K562 (cell line): ENCODE measurements around the gene PTH1R. TPM values are rescaled to one million over a fixed set of nuclear protein-coding genes. Genes with fewer than 3 reads are reported as not detected.
A peak's percentile ranks its signal among the peaks of the same experiment; 100 is the strongest.

Experiments used
- CBX3 ChIP-seq, 2 experiments: IDR thresholded peaks; 1 replicate in 1 of 2; 2 replicates in 1 of 2; pipeline ENCODE4 v1.6.1; 2012; ENCODE audit warnings: inconsistent platforms in 2 of 2, low read length in 2 of 2, borderline replicate concordance in 1 of 2, control low read depth in 1 of 2
- FOSL1 ChIP-seq: fragments of 200-800 bp; sonication (Bioruptor generic); conservative IDR thresholded peaks from 2 replicates; pipeline ENCODE4 v1.6.1; 2016; ENCODE audit warnings: missing genetic modification characterization, missing compliant biosample characterization
- JUND ChIP-seq, 2 experiments: IDR thresholded peaks; 2 replicates in 1 of 2; 3 replicates in 1 of 2; pipeline ENCODE4 v1.6.1; 2011; ENCODE audit warnings: borderline replicate concordance in 2 of 2, low read depth in 2 of 2, low read length in 2 of 2, improper control_type of control experiment in 1 of 2, missing biosample characterization in 1 of 2, missing genetic modification characterization in 1 of 2, missing genetic modification reagents in 1 of 2
- ZFP36 ChIP-seq: fragments of 150-350 bp; IDR thresholded peaks from 2 replicates; pipeline ENCODE4 v1.6.1; 2018; ENCODE audit warnings: low read length, low read depth; ENCODE audit not compliant: partially characterized antibody
- polyA plus RNA-seq, 8 experiments: library from polyadenylated mRNA; depleted of rRNA in 4 of 8; stranded (reverse) in 5 of 8; unstranded in 3 of 8; fragments of >200 nt; fragmentation: Nextera tagmentation in 2 of 8; fragmentation: Illumina TruSeq in 1 of 8; extraction: Ambion mirVana in 2 of 8; extraction: Trizol in 1 of 8; gene quantifications; 2 replicates each; pipeline versions ENCODE4 v1.2.1 to v1.2.3, GENCODE V29; 2011 to 2014; ENCODE audit warnings: inconsistent platforms in 1 of 8, missing spikeins in 1 of 8
- total RNA-seq, 7 experiments: library from RNA; depleted of rRNA in 6 of 7; stranded (reverse); fragments of >200 nt in 6 of 7; fragmentation: Illumina TruSeq in 2 of 7; extraction: Trizol in 2 of 7; gene quantifications; 2 replicates each; pipeline versions ENCODE4 v1.2.1 to v1.2.3, GENCODE V29; 2011 to 2021; ENCODE audit warnings: low replicate concordance in 1 of 7
- TF ChIP-seq, protein P1 (sequence below): IDR thresholded peaks from 2 replicates; pipeline ENCODE4 v1.6.1; 2011; ENCODE audit warnings: borderline replicate concordance, low read depth, mild to moderate bottlenecking, moderate library complexity, low read length; ENCODE audit not compliant: insufficient read depth, poor library complexity, severe bottlenecking
- TF ChIP-seq, protein P2 (sequence below), 2 experiments: fragments of 450-650 bp in 1 of 2; sonication (generic) in 1 of 2; formaldehyde crosslinking in 1 of 2; IDR thresholded peaks in 1 of 2; conservative IDR thresholded peaks in 1 of 2; 2 replicates each; pipeline versions ENCODE4 v1.6.1 to v1.8.1; 2016 to 2023; ENCODE audit warnings: mild to moderate bottlenecking in 2 of 2, moderate library complexity in 2 of 2, inconsistent platforms in 1 of 2, missing genetic modification reagents in 1 of 2
- TF ChIP-seq, protein P3 (sequence below): fragments of 250-450 bp; sonication (Bioruptor Pico); IDR thresholded peaks from 2 replicates; pipeline ENCODE4 v1.8.0; 2022; ENCODE audit warnings: inconsistent platforms

The PTH1R gene
- total and polyA plus RNA-seq, 9 of the 15 experiments (the other 6 are each of a cell fraction or from before 2014, with no cell fraction given): not detected

DNA sequence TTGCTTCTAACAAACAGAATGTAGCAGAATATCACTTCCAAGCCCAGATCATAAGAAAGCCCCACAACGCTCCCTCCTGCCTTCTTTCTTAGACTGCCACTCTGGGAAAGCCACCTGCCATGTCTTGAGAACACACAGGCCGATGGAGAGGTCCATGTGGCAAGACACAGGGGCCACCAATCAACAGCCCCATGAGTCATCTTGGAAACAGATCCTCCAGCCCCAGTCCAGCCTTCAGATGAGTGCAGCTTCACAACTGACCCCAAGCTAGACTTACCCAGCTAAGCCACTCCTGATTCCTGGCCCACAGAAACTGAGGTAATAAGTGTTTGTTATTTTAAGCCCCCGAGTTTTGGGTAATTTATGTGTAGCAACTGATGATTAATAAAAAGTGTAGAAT, 39.7 kb downstream of the PTH1R start (continued):
- TF ChIP-seq, protein P1, sequence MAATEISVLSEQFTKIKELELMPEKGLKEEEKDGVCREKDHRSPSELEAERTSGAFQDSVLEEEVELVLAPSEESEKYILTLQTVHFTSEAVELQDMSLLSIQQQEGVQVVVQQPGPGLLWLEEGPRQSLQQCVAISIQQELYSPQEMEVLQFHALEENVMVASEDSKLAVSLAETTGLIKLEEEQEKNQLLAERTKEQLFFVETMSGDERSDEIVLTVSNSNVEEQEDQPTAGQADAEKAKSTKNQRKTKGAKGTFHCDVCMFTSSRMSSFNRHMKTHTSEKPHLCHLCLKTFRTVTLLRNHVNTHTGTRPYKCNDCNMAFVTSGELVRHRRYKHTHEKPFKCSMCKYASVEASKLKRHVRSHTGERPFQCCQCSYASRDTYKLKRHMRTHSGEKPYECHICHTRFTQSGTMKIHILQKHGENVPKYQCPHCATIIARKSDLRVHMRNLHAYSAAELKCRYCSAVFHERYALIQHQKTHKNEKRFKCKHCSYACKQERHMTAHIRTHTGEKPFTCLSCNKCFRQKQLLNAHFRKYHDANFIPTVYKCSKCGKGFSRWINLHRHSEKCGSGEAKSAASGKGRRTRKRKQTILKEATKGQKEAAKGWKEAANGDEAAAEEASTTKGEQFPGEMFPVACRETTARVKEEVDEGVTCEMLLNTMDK: no peak
- TF ChIP-seq, protein P2, sequence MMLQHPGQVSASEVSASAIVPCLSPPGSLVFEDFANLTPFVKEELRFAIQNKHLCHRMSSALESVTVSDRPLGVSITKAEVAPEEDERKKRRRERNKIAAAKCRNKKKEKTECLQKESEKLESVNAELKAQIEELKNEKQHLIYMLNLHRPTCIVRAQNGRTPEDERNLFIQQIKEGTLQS (IDR thresholded peaks at IDR 0.05): peak; percentile 52
- TF ChIP-seq, protein P2 (CRISPR knock-in tag; conservative IDR thresholded peaks at IDR 0.05): no peak
- TF ChIP-seq ZFP36: peak; percentile 51
- TF ChIP-seq JUND (IDR thresholded peaks at IDR 0.05; ENCODE audit: borderline replicate concordance, low read depth, low read length): 0 out of 2 replicates have a peak, but pooled peaks have one; percentile 28
- 0 out of 3 replicates have a peak, but pooled peaks have one; percentile 50 for TF ChIP-seq JUND (tag; IDR thresholded peaks at IDR 0.05; ENCODE audit: borderline replicate concordance, low read depth, low read length)
- peak; percentile 51; the same call in 1 of the 2 replicates for TF ChIP-seq FOSL1
- TF ChIP-seq CBX3 (IDR thresholded peaks at IDR 0.05; ENCODE audit: borderline replicate concordance in 1 of 2, low read length in 2 of 2): peak in 1 of 2 experiments; percentile 73; a peak in 1 of 3 replicates
- TF ChIP-seq, protein P3, sequence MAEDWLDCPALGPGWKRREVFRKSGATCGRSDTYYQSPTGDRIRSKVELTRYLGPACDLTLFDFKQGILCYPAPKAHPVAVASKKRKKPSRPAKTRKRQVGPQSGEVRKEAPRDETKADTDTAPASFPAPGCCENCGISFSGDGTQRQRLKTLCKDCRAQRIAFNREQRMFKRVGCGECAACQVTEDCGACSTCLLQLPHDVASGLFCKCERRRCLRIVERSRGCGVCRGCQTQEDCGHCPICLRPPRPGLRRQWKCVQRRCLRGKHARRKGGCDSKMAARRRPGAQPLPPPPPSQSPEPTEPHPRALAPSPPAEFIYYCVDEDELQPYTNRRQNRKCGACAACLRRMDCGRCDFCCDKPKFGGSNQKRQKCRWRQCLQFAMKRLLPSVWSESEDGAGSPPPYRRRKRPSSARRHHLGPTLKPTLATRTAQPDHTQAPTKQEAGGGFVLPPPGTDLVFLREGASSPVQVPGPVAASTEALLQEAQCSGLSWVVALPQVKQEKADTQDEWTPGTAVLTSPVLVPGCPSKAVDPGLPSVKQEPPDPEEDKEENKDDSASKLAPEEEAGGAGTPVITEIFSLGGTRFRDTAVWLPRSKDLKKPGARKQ (CRISPR knock-in tag): no peak
